NOMO-1 treated with DMSO at 0.1 percent for 48 hours (cell line): ENCODE data around the gene FANCB.
A peak's percentile ranks its signal among the peaks of the same experiment; 100 is the strongest.

Experiments
- DNase-seq: peaks from one replicate; lab custom pipeline; 2025; ENCODE audit not compliant: unreplicated experiment; lab: John Stamatoyannopoulos, UW

Gene FANCB

DNA sequence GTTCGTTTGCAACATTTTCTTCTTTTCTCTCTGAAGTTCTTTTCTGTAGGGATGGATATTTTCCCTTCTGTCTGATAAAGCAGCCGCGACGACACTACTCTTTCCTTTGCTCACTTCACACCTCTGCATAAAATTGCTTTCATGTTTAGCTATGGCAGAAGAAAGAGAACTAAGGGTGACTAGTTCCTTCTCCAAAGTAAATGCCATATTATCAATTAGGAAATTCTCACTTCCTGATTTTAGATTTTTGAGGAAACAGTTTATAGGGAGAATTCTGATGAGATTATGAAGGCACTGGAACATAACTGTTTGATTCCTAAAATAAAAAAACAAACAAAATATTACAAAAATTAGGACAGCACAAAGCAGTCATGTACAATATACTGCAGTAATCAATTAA, 29.2 kb downstream of the FANCB start:
- DNase-seq = no peak

DNA sequence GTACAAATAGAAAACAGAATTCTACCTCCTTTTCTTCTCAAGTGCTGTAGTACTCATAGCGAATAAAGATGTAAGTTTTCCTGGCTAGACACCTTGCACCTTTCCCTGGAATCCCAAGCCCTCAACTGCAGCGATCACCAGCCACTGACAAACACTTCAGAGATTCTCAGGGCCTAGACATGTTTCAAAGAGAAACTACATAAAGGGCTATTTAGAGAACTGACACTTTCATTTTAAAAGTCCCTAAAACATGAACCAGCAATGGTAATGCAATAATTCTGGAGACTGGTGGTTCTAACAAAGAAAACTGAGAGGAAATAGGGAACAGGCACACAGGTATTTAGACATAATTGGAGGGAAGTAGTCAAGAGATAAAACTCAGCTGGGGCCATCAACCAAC, 35.7 kb downstream of the FANCB start:
- no peak for DNase-seq

- DNase-seq = no peak
These were observed 40.3 kb downstream of the FANCB start for GRCh38 chrX:14832586-14832985.

DNA sequence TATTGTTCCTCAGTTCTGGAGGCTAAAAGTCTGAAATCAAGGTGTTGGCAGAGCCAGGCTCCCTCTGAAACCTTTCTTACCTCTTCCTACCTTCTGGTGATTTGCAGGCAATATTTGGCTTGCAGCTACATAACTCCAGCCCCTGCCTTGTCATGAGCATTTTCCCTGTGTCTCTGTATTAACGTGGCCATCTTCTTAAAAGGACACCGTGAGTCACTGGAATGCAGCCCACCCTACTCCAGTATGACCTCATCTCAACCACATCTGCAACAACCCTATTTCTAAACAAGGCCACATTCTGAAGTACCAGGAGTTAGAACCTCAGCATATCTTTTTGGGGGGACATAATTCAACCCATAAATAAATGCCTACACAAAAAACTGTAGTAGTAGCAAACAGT, 40.7 kb downstream of the FANCB start:
- DNase-seq = no peak

GRCh38 chrX:14829643-14830042, 43.2 kb downstream of the FANCB start:
- DNase-seq = no peak

DNA sequence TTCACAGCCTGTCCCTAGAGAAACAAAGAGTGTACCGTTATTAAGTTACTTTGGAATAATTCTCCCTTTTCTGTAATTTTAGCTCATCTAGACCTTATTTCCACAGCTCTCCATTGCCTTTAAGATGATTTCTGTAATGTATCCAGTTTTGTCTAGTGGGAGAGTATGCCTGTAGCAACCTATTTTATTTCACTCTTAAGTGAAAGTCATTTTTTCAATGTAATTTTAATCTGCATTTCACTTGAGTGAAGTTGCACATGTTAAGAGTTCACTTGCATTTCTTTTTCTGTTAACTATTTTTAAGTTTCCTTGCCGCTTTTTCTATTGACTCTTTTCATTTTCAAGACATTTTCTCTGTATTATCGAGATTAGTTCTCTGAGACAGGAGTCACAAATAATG, 46.5 kb downstream of the FANCB start:
- DNase-seq = no peak

- DNase-seq = no peak
These were observed 47.0 kb downstream of the FANCB start for GRCh38 chrX:14825851-14826250.

- DNase-seq = no peak
These were observed 53.1 kb downstream of the FANCB start for GRCh38 chrX:14819769-14820168.

DNA sequence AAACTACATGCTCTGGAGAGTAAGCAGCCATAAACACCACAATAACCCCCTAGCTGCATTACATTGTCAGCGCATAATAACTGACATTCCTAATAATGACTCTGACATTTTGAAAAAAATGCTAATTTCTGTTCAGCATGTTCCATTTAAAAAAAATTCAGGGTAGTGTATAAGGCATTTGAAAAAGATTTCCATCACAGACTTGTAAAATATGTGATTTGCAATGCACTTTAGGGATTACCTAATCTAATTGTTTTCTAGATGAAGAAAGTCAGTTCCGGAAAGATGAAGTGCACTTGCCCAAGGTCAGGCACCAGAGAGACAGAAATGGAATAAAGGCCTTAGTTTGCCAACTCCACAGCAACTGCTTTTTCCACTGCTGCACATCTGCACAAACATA, 55.3 kb downstream of the FANCB start:
- peak; percentile 28 for DNase-seq

DNA sequence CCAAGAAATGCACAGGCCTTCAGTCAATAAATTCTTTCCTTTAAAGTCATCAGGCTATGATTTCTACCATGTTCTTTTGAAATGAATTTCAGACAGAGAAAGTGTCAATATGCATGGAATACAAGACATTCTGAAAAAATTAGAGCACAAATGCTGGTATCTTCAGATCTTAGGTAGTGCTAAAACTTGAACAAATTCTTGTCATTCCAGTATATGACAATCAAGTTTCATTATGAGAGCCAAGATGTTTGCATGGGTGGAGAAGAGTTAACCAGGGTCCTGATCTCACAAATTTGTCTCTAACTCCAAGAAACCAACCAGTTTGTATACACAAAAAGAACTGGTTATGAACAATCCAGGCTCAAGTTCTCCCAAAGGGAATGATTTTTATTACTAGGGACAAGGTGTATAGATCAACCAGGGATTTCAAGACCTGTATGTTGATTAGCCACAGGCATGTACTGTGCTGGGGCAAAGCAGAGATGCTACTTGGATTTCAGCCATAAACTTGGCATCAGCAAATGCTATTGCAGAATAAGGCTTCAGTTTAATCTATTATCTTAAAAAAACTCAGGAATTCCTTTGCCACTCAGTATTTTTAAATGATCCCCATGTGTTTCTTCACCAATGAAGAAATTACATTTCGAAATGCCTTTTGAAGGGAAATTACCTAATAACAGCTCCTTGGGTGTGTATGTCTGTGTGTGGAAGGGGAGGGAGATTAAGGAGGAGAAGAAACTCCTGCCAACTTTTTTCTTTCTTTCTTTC, 69.7 kb downstream of the FANCB start:
- DNase-seq = peak; percentile 33

- DNase-seq = no peak
These were observed 71.7 kb downstream of the FANCB start for GRCh38 chrX:14801136-14801535.

GRCh38 chrX:14798805-14799397, 74.0 kb downstream of the FANCB start:
- no peak for DNase-seq
